Fibroblast of lung (primary cell): ENCODE measurements around the gene ANKMY1. TPM values are rescaled to one million over a fixed set of nuclear protein-coding genes. Genes with fewer than 3 reads are reported as not detected.

ENCODE experiments used
- DNase-seq, 2 donors: peaks; one replicate each; pipeline versions ENCODE4 v3.0.0 to v3.0.0-alpha.2; 2010; ENCODE audit warnings: low read depth in 2 of 2
- H2AFZ ChIP-seq: 2 replicates; pipeline ENCODE4 v1.5.1; 2012; ENCODE audit warnings: low read length, control low read depth, inconsistent platforms
- H3K27ac ChIP-seq: 2 replicates; pipeline ENCODE4 v1.5.1; 2011; ENCODE audit warnings: low read length, control low read depth; ENCODE audit not compliant: insufficient read depth
- H3K27me3 ChIP-seq: 2 replicates; pipeline ENCODE4 v1.5.1; 2011; ENCODE audit warnings: mild to moderate bottlenecking, low read length; ENCODE audit not compliant: control insufficient read depth, insufficient read depth
- H3K36me3 ChIP-seq: 2 replicates; pipeline ENCODE4 v1.5.1; 2011; ENCODE audit warnings: low read length; ENCODE audit not compliant: control insufficient read depth, insufficient read depth
- H3K4me1 ChIP-seq: 2 replicates; pipeline ENCODE4 v1.5.1; 2011; ENCODE audit warnings: low read length; ENCODE audit not compliant: control insufficient read depth, insufficient read depth; ENCODE audit errors: extremely low read depth
- H3K4me2 ChIP-seq: 2 replicates; pipeline ENCODE4 v1.5.1; 2011; ENCODE audit warnings: low read length, control low read depth; ENCODE audit not compliant: insufficient read depth; ENCODE audit errors: extremely low read depth
- H3K4me3 ChIP-seq, 4 experiments: fragments of 200-600 bp in 1 of 4; sonication (generic) in 1 of 4; replicated peaks in 1 of 4; 2 replicates each; pipeline ENCODE4 v1.5.1; 2011 to 2016; ENCODE audit warnings: low read length in 4 of 4, low read depth in 3 of 4, mild to moderate bottlenecking in 3 of 4, control low read depth in 2 of 4, inconsistent platforms in 1 of 4, mixed read lengths in 1 of 4; ENCODE audit not compliant: insufficient read depth in 1 of 4; ENCODE audit errors: control extremely low read depth in 1 of 4
- H3K79me2 ChIP-seq: 2 replicates; pipeline ENCODE4 v1.5.1; 2012; ENCODE audit warnings: mild to moderate bottlenecking, low read length, inconsistent platforms; ENCODE audit not compliant: control insufficient read depth, insufficient read depth
- H3K9ac ChIP-seq: 2 replicates; pipeline ENCODE4 v1.5.1; 2011; ENCODE audit warnings: mild to moderate bottlenecking, low read length, control low read depth; ENCODE audit not compliant: insufficient read depth
- H3K9me3 ChIP-seq: 2 replicates; pipeline ENCODE4 v1.5.1; 2012; ENCODE audit warnings: low read depth, low read length; ENCODE audit not compliant: control insufficient read depth, insufficient read depth
- H4K20me1 ChIP-seq: 2 replicates; pipeline ENCODE4 v1.5.1; 2011; ENCODE audit warnings: low read length; ENCODE audit not compliant: control insufficient read depth, insufficient read depth; ENCODE audit errors: extremely low read depth
- EZH2 ChIP-seq: IDR thresholded peaks from 2 replicates; pipeline ENCODE4 v1.5.1; 2012; ENCODE audit warnings: low read length, control low read depth, mild to moderate bottlenecking; ENCODE audit errors: missing control alignments
- polyA plus RNA-seq, 2 donors: library from polyadenylated mRNA; depleted of rRNA in 1 of 2; stranded (reverse) in 1 of 2; unstranded in 1 of 2; fragments of >200 nt; gene quantifications; 2 replicates each; pipeline ENCODE4 v1.2.1, GENCODE V29; 2011 to 2012; ENCODE audit warnings: missing spikeins in 1 of 2
- total RNA-seq: library from RNA; depleted of rRNA; stranded (reverse); fragments of >200 nt; gene quantifications from 2 replicates; pipeline ENCODE4 v1.2.1, GENCODE V29; 2014
- TF ChIP-seq, protein P1 (sequence below), 2 donors: IDR thresholded peaks in 1 of 2; conservative IDR thresholded peaks in 1 of 2; 1 replicate in 1 of 2; 2 replicates in 1 of 2; pipeline ENCODE4 v1.5.1; 2011 to 2012; ENCODE audit warnings: low read length in 2 of 2, control low read depth in 1 of 2, inconsistent platforms in 1 of 2, low read depth in 1 of 2, mild to moderate bottlenecking in 1 of 2

ANKMY1 gene
- total and polyA plus RNA-seq, 2 donors (not counting 1 experiment from before 2014, with no cell fraction given), result 2.8 to 7.4 TPM

DNA sequence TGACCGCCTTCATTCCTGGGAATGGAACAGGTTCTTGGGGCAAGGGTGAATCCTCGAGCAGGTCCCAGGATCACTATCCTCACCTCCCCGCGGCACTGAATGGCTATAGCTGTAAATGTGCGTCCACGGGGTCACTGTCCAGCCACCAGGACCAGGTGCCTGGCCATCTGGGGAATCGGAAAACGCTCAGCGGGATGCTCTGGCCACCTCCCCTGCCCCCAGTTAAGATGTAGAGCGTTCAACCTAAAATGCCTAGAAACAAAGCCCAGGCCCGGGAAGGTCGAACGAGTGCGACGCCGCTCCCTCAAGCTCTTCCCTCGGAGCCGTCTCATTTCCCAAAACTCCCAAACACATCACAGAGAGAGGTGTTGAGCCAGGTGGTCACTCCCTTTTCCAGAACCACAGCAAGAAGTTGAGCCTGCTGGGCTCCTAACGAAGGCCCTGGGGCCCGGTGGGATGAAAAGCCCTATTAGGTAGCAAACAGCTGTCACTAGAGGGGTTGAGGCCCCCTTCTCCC is 28.0 kb upstream of the ANKMY1 start:
- Histone ChIP-seq H3K4me3 (peak overlapping the region; percentile 61 to 83 (median 82)), H4K20me1 (no peaks in the 10 kb centered on the region), H3K9me3 (no peaks in the 10 kb centered on the region), H3K79me2 (peaks cover 53% of the 10 kb centered on the region), H3K4me1 (peaks cover 12% of the 10 kb centered on the region), H3K27ac (peak overlapping the region; percentile 83), H3K9ac (peak overlapping the region; percentile 93), H3K4me2 (peak overlapping the region; percentile 94), H3K36me3 (peaks cover 1% of the 10 kb centered on the region), H2AFZ (no peak overlapping the region), H3K27me3 (no peaks in the 10 kb centered on the region)
- TF ChIP-seq, protein P1, sequence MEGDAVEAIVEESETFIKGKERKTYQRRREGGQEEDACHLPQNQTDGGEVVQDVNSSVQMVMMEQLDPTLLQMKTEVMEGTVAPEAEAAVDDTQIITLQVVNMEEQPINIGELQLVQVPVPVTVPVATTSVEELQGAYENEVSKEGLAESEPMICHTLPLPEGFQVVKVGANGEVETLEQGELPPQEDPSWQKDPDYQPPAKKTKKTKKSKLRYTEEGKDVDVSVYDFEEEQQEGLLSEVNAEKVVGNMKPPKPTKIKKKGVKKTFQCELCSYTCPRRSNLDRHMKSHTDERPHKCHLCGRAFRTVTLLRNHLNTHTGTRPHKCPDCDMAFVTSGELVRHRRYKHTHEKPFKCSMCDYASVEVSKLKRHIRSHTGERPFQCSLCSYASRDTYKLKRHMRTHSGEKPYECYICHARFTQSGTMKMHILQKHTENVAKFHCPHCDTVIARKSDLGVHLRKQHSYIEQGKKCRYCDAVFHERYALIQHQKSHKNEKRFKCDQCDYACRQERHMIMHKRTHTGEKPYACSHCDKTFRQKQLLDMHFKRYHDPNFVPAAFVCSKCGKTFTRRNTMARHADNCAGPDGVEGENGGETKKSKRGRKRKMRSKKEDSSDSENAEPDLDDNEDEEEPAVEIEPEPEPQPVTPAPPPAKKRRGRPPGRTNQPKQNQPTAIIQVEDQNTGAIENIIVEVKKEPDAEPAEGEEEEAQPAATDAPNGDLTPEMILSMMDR (conservative IDR thresholded peaks at IDR 0.05 in 1 of 2, IDR thresholded peaks at IDR 0.05 in 1 of 2; ENCODE audit: low read depth in 1 of 2, low read length in 2 of 2), result no peak
- no peak for TF ChIP-seq EZH2
- no peak for DNase-seq

DNA sequence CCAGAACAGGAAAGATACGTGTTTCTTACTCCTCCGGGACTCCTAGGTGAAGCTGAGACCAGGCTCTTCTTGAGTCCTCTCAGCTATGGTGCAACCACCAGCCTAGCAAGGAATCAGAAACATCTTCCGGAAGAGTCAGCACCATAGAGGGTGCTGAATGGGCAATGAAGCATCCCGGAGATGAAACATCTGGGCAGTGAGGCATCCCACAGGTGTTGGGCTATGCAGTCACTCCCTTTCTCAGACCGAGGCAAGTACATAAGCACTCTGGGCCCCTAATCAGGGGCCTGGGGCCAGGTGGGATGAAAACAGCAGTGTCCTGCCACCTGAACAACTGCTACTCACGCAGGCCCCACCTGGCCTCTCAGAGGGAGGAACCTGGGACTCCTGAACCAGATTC is 27.3 kb upstream of the ANKMY1 start:
- H3K9me3 ChIP-seq, result no peaks in the 10 kb centered on the region
- H4K20me1 ChIP-seq, result no peaks in the 10 kb centered on the region
- H3K4me3 ChIP-seq, result peak overlapping the region; percentile 61 to 83 (median 82)
- H2AFZ ChIP-seq, result no peak overlapping the region
- peak overlapping the region; percentile 93 for H3K9ac ChIP-seq
- H3K79me2 ChIP-seq, result peaks cover 53% of the 10 kb centered on the region
- peak overlapping the region; percentile 94 for H3K4me2 ChIP-seq
- no peaks in the 10 kb centered on the region for H3K27me3 ChIP-seq
- H3K36me3 ChIP-seq, result peaks cover 1% of the 10 kb centered on the region
- peak overlapping the region; percentile 83 for H3K27ac ChIP-seq
- peaks cover 13% of the 10 kb centered on the region for H3K4me1 ChIP-seq
- DNase-seq, result no peak
- no peak for TF ChIP-seq EZH2
- TF ChIP-seq, protein P1 (conservative IDR thresholded peaks at IDR 0.05 in 1 of 2, IDR thresholded peaks at IDR 0.05 in 1 of 2; ENCODE audit: low read depth in 1 of 2, low read length in 2 of 2), result no peak

DNA sequence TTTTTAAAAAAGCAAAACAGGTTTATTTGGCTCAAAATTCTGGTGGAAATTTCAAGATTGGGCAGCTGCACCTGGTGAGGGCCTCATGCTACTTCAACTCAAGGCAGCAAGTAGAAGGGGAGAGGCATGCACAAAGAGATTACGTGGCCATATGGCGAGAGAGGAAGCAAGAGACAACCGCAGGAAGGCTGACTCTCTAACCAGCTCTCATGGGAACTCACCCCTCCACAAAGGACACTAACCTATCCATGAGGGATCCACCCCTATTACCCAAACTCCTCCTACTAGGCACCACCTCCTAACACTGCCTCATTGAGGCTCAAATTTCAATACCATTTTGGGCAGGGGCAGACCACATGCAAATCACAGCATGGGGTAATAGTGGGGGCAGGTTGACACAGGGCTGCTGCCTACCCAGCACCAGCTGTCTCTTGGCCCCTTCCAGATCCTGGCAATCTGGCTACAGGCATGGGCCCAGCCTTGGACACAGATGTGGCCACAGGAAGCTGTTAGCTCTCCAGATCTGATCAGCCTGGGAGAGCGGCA is 26.8 kb upstream of the ANKMY1 start:
- Histone ChIP-seq H3K4me3 (peak overlapping the region in 2 of 4 experiments; percentile 82 to 83), H4K20me1 (no peaks in the 10 kb centered on the region), H3K9me3 (no peaks in the 10 kb centered on the region), H3K4me1 (peaks cover 15% of the 10 kb centered on the region), H2AFZ (no peak overlapping the region), H3K27ac (no peak overlapping the region), H3K4me2 (peak overlapping the region; percentile 94), H3K79me2 (peaks cover 54% of the 10 kb centered on the region), H3K36me3 (peaks cover 1% of the 10 kb centered on the region), H3K27me3 (no peaks in the 10 kb centered on the region), H3K9ac (no peak overlapping the region)
- TF ChIP-seq EZH2, result no peak
- TF ChIP-seq, protein P1 (conservative IDR thresholded peaks at IDR 0.05 in 1 of 2, IDR thresholded peaks at IDR 0.05 in 1 of 2; ENCODE audit: low read depth in 1 of 2, low read length in 2 of 2), result no peak
- DNase-seq, result peak; percentile 20 to 33
